NB4 (cell line): ENCODE data around the gene RPRD2.

ENCODE experiments used
- CTCF ChIP-seq: IDR thresholded peaks from one replicate; pipeline ENCODE4 v1.5.1; 2012; ENCODE audit warnings: low read depth, low read length
- POLR2A ChIP-seq: IDR thresholded peaks from 2 replicates; pipeline ENCODE4 v1.6.1; 2011; ENCODE audit warnings: mild to moderate bottlenecking; ENCODE audit not compliant: insufficient read length; ENCODE audit errors: extremely low read depth

- TF ChIP-seq CTCF = no peak
- no peak for TF ChIP-seq POLR2A
Observed at GRCh38 chr1:150392627-150393026, 28.7 kb downstream of the RPRD2 start.
